HK-2 (cell line): ENCODE results near the gene PDK2.

Source experiments
- DNase-seq: peaks from one replicate; pipeline ENCODE4 v3.0.0-alpha.2; 2018; ENCODE audit not compliant: unreplicated experiment

Gene PDK2

GRCh38 chr17:50100480-50100883, 5.3 kb downstream of the PDK2 start:
- no peak for DNase-seq

GRCh38 chr17:50100921-50101345, 5.8 kb downstream of the PDK2 start:
- no peak for DNase-seq

- no peak for DNase-seq
These were observed 6.4 kb downstream of the PDK2 start for GRCh38 chr17:50101346-50102163.

GRCh38 chr17:50102164-50102991, 7.2 kb downstream of the PDK2 start:
- peak; percentile 73 for DNase-seq

- DNase-seq: no peak
These were observed 8.1 kb downstream of the PDK2 start for GRCh38 chr17:50103252-50103651.

- no peak for DNase-seq
These were observed 8.8 kb downstream of the PDK2 start for GRCh38 chr17:50103941-50104340.

- DNase-seq: no peak
These were observed 10.7 kb downstream of the PDK2 start for GRCh38 chr17:50105811-50106210.

GRCh38 chr17:50106393-50107131, 11.4 kb downstream of the PDK2 start:
- no peak for DNase-seq

GRCh38 chr17:50107790-50108414, 12.8 kb downstream of the PDK2 start:
- DNase-seq: no peak

- no peak for DNase-seq
These were observed 13.4 kb downstream of the PDK2 start for GRCh38 chr17:50108556-50108955.

GRCh38 chr17:50109207-50109606, 14.1 kb downstream of the PDK2 start:
- DNase-seq: no peak

GRCh38 chr17:50109785-50110184, 14.6 kb downstream of the PDK2 start:
- no peak for DNase-seq

GRCh38 chr17:50110591-50111349, 15.6 kb downstream of the PDK2 start:
- no peak for DNase-seq

GRCh38 chr17:50111673-50112655, 16.8 kb downstream of the PDK2 start:
- DNase-seq: no peak

- no peak for DNase-seq
These were observed 17.5 kb downstream of the PDK2 start for GRCh38 chr17:50112694-50113093.

- DNase-seq: no peak
These were observed 18.6 kb downstream of the PDK2 start for GRCh38 chr17:50113624-50114320.

GRCh38 chr17:50114401-50114800, 19.2 kb downstream of the PDK2 start:
- no peak for DNase-seq

- DNase-seq: no peak
These were observed 19.8 kb downstream of the PDK2 start for GRCh38 chr17:50114849-50115357.

GRCh38 chr17:50115756-50116155, 20.6 kb downstream of the PDK2 start:
- no peak for DNase-seq
